ENCODE measurements around the gene OPRL1.
"Not testable (repeated sequence)": the region's sequence is repeated elsewhere in the genome, so short reads cannot be mapped to it uniquely, and the experiment has no call there.

Gene OPRL1

DNA sequence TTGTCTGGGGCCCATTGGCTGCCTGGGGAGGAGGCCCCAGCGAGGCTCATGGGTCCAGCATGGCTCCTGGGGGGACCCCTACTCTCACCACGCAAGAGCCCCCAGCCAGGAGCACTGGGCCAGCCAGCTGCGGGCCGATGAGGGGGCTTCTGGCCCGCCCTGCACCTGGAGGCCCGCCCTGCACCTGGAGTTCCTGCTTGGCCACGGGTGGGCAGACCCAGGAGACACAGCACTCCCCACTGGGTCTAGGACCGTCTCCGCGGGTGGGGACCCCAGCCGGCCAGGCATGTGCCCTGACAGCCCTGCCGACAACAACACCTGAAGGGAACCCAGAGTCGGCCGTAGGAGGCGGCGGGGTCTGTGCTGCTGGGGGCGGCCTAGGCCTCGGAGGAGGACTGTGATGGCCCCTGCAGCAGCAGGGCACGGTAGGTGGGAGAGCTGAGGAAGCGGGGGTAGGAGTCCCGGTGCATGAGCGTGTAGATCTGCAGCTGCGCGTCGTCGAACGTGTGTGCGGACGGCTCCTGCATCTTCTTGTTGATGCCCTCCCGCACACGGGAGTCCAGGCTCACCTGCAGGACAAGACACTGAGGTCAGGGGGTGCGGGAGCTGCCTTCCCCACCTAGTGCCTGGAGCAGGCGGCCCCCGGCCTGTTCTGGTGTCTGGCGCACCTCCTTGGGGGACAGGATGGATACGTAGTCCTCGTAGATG lies 6.3 kb upstream of the OPRL1 start:
- DNase-seq: no peak

- DNase-seq: no peak
Measured at GRCh38 chr20:64074184-64074789, 5.6 kb upstream of the OPRL1 start.

DNA sequence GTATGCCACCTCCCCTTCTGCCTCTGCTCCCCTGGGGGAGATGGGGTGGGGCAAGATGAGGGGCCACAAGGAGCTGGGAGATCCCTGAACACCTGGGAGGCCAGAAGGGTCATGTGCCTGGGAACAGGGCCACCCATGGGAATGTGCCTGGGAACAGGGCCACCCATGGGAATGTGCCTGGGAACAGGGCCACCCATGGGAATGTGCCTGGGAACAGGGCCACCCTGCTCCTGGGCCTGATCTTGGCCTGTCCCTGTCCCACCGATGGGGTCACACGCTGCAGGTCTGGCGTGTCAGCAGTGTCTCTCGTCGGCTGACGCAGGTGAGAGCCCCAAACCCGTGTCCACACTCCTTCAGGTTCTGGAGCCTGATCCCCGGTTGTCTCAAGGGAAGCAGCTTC lies 4.9 kb upstream of the OPRL1 start:
- DNase-seq: no peak

- DNase-seq: no peak
Measured at GRCh38 chr20:64075556-64075955, 4.3 kb upstream of the OPRL1 start.

DNA sequence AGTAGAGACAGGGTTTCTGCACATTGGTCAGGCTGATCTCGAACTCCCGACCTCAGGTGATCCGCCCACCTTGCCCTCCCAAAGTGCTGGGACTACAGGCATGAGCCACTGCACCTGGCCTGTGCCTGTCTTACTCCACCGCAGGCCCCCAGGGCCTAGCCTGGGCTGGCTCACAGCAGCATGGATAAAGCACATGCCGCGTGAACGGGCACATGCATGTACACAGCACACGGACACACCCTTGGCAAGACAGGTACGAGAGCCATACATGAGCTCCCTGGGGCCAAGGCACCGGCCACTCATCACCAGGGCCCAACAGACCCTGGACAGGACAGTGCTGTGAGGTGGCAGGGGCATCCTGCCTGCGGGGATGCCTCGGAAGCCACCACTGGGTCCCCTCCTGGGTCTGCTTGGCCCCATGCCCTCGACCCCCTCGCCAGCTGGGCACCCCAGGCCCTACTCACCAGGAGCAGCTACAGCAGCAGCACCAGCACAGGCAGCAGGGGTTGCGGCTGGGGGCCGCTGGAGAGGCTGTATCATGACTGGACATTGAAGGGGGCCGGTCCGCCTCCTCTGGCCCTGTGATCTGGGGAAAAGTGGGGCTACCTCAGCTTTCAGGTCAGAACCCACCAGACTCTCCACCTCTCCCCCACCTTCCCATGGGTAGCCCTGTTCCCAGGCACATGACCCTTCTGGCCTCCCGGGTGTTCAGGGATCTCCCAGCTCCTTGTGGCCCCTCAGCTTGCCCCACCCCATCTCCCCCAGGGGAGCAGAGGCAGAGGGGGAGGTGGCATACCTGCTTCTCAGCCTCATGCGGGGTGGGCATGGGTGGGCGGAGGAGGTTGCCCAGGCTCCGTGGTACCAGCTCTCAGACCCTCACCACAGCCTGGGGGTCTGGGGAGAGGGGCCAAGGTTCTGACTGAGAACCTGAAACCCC lies 3.6 kb upstream of the OPRL1 start:
- DNase-seq: no peak

- DNase-seq: no peak
Measured at GRCh38 chr20:64077094-64077493, 2.8 kb upstream of the OPRL1 start.

DNA sequence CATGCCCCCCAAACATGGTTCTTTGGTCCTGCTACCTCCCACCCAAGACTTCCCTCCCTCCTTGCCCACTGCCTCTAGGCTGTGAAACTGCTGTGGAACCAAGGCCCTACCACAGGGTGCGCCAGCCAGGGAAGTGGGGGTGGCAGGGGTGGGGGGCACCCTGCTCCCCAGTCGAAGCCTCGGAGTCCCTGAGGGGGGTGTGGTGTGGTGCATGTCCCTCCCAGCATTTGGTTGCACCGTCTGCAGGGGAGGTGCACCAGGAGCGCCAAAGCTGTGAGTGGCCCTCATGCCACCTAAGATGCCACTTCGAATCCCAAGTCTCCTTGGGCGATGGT lies 2.4 kb upstream of the OPRL1 start:
- no peak for DNase-seq

DNA sequence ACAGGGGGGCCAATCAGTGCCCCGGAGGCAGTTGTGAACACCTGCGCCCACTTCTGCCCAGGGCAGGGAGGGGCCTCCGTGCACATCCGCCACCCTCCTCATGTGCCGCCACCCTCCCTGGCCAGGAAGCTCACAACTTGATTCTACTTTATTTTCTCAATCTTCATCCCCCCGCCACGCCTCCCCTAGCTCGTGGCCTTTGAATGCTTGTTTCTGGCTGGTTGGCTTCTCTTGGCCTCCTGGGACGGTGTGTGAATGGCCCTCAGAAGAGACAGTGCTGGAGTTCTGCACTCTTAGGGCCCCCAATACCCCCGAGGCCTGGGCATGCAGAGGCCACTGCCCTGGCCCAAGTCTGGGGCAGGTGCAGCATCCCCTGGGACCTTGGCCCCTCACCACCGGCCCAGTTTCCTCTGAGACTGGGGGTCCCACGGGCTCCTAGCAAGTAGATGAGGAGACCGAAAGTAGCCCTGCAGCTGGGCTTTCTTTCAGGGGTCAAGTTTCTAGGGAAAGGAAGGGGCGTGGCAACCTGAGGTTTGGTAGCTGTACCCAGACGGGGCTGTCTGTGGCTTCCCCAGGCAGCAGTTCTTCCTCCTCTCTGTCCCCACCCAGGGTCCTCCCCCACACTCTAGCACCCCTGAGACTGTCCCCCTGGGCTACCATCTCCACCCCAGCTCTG lies 1.9 kb upstream of the OPRL1 start:
- DNase-seq: no peak

GRCh38 chr20:64078934-64079272 lies 979 bp upstream of the OPRL1 start:
- DNase-seq: no peak

DNA sequence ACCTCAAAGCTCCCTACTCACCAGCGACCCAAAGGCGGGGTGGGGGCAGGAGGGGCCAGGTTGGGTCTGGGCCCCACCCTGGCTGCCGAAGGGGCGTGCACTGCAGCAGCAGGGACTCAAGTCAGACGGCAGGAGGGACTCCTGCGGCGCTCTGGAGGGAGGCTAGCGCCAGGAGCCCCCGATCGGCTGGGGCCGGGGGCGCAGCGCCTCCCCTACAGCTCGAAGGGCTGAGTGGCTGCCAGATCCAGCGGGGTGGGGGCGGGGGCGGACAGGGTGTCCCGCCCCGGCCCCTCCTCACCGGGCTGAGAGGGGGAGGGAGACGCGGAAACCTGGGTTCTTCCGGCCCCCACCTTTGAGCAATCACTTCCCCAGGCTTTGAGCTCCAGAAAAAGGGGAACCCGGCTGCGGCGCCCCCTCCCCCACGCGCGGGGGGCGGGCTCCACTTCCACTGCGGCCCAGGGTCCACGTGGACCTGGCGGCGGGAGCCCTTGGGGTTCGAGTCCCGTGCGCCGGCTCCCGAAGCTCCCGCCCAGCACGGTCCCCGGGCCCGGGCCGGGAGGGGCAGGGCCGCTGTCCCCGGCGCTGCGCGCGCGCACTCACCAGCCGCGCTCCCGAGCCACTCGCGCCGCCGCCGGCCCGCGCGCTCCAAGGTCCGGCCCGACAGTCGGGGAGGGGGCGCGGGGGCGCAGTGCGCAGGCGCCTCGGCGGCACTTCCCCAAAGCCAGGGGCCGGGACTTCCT lies 439 bp upstream of the OPRL1 start, which contains the start of gene RGS19:
TSS of gene RGS19 (minus strand) at position 246 of the 740 bp plus-strand sequence. CDS start 2,632 bp downstream, outside the sequence.
- peak; percentile 69 for DNase-seq

DNA sequence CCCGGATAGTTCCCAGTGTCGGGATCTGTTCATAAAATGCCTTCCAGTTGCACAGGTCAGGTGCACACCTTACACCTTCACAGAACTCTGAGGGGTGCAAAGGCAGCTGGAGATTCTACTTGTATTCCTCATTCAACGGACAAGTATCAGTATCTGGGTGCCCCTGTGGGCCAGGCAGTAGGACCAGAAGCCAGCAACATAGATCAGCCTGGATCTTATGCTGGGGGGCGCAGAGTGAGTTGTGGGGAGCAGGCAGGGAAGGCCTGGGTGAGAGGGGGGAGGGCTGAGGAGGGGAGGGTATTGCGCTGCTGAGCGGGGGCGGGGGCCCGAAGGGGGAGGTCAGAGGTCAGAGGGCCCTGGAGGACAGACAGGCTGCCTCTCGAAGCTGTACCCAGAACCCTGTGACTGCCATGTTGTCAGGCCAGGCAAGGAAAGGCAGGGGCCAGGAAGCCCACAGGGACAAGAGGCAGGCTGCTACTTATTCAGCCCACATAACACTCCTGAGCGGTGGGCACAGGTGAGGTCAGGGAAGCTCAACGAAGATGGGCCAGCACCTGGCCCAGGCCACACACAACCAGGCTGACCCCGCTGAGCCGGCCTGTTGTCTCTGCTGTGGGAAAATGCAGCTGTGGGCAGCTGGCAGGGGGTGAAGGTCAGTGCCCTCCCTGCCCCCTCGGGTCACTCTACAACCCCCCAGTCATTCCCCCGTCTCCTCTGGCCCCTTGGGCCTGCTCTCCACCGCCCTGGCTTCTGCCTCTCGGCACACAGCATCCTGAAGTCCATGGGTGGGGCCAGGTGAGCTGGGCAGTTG lies 1.1 kb downstream of the OPRL1 start:
- no peak for DNase-seq

GRCh38 chr20:64081624-64081964 lies 1.7 kb downstream of the OPRL1 start:
- no peak for DNase-seq

- DNase-seq: no peak
Measured at GRCh38 chr20:64082126-64082731, 2.3 kb downstream of the OPRL1 start.

DNA sequence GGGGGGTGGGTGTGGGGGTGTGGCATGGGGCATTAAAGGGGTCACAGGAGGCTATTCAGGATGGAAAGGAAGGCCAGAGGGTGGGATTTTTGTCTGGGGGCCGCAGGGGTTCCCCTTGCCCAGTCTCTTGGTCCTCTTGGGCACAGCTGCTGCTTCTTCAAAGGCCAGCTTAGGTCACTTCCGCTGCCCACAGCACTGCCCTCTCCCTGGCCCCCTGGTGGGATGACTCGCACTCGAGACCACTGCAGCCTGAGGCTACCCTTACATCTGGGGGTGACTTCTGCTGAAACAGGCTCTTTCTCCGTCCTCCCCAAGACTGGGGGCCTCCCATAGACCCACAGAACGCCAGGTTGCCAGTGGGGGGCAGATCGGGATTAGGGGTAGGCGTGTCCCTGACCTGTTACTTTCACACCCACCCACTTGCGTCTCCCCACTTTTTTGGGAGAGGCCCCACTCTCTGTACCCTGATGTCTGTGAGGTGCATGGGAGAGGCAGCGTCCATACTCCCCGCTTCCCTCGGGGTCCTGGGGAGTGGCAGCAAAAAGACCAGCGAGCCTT lies 3.0 kb downstream of the OPRL1 start:
- no peak for DNase-seq

- DNase-seq: peak; percentile 69
Measured at GRCh38 chr20:64083378-64083803, 3.5 kb downstream of the OPRL1 start.

GRCh38 chr20:64083804-64084684 lies 4.2 kb downstream of the OPRL1 start, which contains the start of gene LKAAEAR1:
LKAAEAR1 (minus strand) TSS chr20:64084398; CDS start chr20:64084219, 179 bp downstream.
- DNase-seq: no peak

- DNase-seq: no peak
Measured at GRCh38 chr20:64084685-64085152, 4.8 kb downstream of the OPRL1 start.

GRCh38 chr20:64086801-64087200 lies 6.9 kb downstream of the OPRL1 start:
- no peak for DNase-seq

- not testable (repeated sequence) for DNase-seq
Measured at GRCh38 chr20:64087226-64087825, 7.4 kb downstream of the OPRL1 start.

Measured in stimulated activated CD4-positive, alpha-beta T cell treated with anti-CD3 and anti-CD28 coated beads, Interleukin-12 subunit alpha, Interleukin-12 subunit beta, amount 100 ng/mL, for 4 hours (primary cell).